Astrocyte (in vitro differentiated cells and primary cell): ENCODE data around the gene TNFRSF1A.

Experiments used
- CTCF ChIP-seq: IDR thresholded peaks from 2 replicates; pipeline ENCODE4 v1.5.1; 2011; ENCODE audit warnings: low read depth, mild to moderate bottlenecking, inconsistent platforms, low read length, moderate library complexity; ENCODE audit not compliant: insufficient read depth
- EZH2 ChIP-seq: IDR thresholded peaks from 2 replicates; pipeline ENCODE4 v1.6.1; 2012; ENCODE audit warnings: mild to moderate bottlenecking, low read length, inconsistent platforms; ENCODE audit not compliant: insufficient read depth

- no peak for TF ChIP-seq CTCF
- no peak for TF ChIP-seq EZH2
Observed at GRCh38 chr12:6314776-6315175, 27.1 kb downstream of the TNFRSF1A start.
